Brain microvascular endothelial cell (primary cell): Measurements from ENCODE around the gene COPS6.
A peak's percentile ranks its signal among the peaks of the same experiment; 100 is the strongest.

Experiments
- DNase-seq: peaks from one replicate; pipeline ENCODE4 v3.0.0-alpha.2; 2020
- H3K27ac ChIP-seq: fragments of 250-450 bp; sonication (Bioruptor Pico); 2 replicates; pipeline ENCODE4 v1.5.1; 2020; ENCODE audit warnings: mild to moderate bottlenecking, moderate library complexity
- H3K27me3 ChIP-seq: fragments of 250-450 bp; sonication (Bioruptor Pico); replicated peaks from 2 replicates; pipeline ENCODE4 v1.5.1; 2020; ENCODE audit warnings: mild to moderate bottlenecking
- H3K36me3 ChIP-seq: fragments of 250-450 bp; sonication (Bioruptor Pico); replicated peaks from 2 replicates; pipeline ENCODE4 v1.5.1; 2020; ENCODE audit warnings: mild to moderate bottlenecking
- H3K4me3 ChIP-seq: 2 replicates; pipeline ENCODE4 v1.5.1; 2011; ENCODE audit warnings: low read depth, mild to moderate bottlenecking, control low read depth, low read length, moderate library complexity
- in situ Hi-C: cut with HindIII; loops from 2 replicates; pipeline ENCODE4 v1.10.0; 2017; ENCODE audit warnings: low sequenced_read_pairs, low pct_ligation_motif_present
- TF ChIP-seq, protein P1 (sequence below): IDR thresholded peaks from 2 replicates; pipeline ENCODE4 v1.5.1; 2011; ENCODE audit warnings: low read depth, mild to moderate bottlenecking, moderate library complexity, low read length, control low read depth, inconsistent platforms; ENCODE audit errors: missing control alignments

The COPS6 gene

DNA sequence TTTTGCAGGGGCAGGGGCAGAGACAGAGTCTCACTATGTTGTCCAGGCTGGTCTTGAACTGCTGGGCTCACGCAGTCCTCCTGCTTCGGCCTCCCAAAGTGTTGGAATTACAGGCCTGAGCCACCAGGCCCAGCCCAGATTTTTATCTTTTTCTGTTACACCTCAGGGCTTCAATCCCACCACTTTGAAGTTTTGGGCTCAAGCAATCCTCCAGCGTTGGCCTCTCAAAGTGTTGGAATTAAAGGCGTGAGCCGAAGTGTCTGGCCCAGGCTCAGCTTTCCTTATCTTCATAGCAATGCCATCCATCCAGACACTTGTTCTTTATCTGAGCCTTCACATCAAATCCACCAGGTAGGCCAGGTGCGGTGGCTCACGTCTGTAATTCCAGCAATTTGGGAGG lies 26.3 kb downstream of the COPS6 start:
- Histone ChIP-seq H3K27ac (no peak overlapping the region), H3K27me3 (no peaks in the 10 kb centered on the region), H3K36me3 (peaks cover 34% of the 10 kb centered on the region), H3K4me3 (no peak overlapping the region)
- TF ChIP-seq, protein P1, sequence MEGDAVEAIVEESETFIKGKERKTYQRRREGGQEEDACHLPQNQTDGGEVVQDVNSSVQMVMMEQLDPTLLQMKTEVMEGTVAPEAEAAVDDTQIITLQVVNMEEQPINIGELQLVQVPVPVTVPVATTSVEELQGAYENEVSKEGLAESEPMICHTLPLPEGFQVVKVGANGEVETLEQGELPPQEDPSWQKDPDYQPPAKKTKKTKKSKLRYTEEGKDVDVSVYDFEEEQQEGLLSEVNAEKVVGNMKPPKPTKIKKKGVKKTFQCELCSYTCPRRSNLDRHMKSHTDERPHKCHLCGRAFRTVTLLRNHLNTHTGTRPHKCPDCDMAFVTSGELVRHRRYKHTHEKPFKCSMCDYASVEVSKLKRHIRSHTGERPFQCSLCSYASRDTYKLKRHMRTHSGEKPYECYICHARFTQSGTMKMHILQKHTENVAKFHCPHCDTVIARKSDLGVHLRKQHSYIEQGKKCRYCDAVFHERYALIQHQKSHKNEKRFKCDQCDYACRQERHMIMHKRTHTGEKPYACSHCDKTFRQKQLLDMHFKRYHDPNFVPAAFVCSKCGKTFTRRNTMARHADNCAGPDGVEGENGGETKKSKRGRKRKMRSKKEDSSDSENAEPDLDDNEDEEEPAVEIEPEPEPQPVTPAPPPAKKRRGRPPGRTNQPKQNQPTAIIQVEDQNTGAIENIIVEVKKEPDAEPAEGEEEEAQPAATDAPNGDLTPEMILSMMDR, result no peak
- in situ Hi-C loops, result no loop called here
- no peak for DNase-seq

DNA sequence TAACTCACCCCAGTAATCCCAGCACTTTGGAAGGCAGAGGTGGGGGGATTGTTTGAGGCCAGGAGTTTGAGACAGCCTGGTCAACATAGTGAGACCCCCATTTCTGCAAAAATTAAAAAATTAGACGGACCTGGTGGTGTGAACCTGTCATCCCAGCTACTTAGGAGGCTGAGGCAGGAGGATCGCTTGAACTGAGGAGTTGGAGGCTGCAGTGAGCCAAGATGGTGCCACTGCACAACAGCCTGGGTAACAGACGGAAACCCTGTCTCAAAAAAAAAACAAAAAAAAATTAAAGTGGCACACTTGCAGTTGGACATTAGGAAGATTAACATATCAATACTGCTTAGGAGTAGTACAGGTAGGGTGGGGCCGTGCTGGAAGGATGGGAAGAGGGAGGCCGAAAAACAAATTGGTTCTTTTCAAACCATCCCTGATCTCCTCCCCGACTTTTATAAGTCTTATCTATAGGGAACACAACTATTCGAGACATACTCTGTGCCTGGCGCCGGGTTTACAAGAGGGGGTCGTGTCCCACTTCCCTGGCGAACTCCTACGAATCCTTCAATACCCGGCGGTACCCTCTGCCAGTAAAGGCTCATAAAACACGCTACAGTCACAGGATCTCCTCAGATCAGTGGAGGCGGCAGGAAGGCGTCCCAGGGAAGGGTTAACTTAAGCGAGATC lies 29.8 kb downstream of the COPS6 start:
- Histone ChIP-seq H3K27ac (peak overlapping the region; percentile 98), H3K4me3 (peak overlapping the region; percentile 91), H3K27me3 (no peaks in the 10 kb centered on the region), H3K36me3 (peaks cover 5% of the 10 kb centered on the region)
- TF ChIP-seq, protein P1, result no peak
- in situ Hi-C loops, result no loop called here
- no peak for DNase-seq

DNA sequence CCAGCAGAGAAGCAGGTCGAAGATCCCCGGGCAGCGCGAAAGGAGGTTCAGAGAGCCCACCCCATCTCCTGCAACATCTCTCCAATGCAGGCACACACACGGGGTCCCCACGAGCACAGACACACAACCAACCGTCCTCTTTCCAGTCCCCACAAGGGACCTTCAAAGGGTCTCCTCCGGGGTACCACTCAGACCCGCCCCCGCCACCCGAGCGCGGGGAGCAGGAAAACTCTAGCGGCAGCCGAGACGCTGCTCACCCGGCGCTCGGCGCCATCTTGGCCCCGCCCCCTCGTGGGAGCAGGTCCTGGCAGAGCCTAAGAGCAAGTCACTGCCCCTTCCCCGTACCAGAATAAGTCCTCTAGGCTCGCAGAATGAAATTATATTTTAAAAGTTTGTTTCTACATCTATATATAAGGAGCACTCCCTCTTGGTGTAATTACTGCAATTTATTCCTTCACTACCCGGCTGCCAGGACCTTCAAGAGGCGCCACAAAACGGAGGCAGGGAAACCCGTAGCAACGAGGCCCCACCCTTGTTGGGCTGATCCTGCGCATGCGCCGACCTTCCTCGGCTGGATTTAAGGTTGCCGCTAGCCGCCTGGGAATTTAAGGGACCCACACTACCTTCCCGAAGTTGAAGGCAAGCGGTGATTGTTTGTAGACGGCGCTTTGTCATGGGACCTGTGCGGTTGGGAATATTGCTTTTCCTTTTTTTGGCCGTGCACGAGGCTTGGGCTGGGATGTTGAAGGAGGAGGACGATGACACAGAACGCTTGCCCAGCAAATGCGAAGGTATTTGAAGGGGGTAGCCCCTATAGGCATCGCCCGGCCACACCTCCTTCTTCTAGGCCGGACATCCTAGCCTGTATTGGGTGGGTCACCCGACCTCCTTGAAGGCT lies 30.6 kb downstream of the COPS6 start, which contains the start of the genes CNPY4 and TAF6:
Gene CNPY4 (plus strand): TSS at position 563 of the 898 bp plus-strand sequence. CDS start 111 bp downstream, at position 674.
Gene TAF6 (minus strand): TSS at position 287 of the 898 bp plus-strand sequence. CDS start 5,149 bp downstream, outside the sequence.
- H3K27ac ChIP-seq, result peak within 1 kb of the TSS; percentile 98
- H3K4me3 ChIP-seq, result peak within 1 kb of the TSS; percentile 91
- no peaks in the 10 kb centered on the region for H3K36me3 ChIP-seq
- in situ Hi-C loops, result no loop called here
- no peaks in the 10 kb centered on the region for H3K27me3 ChIP-seq
- peak; percentile 92 for DNase-seq
- TF ChIP-seq, protein P1, result no peak

DNA sequence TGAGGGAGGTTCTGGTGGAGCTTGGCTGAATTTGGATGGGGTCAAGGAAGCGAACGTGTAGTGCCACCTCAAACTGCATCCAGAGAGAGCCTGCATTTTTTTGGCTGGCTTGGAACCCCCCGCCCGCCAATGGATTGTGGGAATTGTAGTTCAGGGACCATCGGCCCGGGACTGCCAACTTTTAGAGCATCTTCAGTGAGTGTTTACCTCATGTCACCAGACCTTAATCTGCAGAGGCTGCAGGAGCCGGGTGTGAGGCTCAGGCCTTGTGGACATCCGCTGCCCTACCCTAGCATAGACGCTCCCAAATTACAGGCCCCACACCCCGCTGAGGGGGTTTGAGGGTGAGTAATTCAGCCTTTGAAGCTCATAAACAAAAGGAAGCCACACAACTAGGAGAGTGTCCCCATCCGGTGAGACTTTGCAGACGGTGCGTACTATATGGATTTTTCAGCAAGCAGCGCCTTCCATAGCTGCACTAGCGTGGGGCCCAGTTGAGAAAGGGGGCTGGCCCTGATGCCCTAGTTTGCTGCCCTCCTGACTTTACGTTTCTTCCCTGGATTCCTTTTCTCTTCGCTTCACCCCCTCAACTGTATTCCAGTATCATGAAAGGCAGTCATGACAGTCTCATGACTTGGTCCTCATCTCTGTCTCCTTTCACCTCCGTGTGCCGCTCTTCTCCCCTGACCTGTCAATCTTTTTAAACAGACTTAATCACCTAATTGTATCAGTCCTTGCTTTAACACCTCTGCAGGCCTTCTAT lies 31.4 kb downstream of the COPS6 start:
- Histone ChIP-seq H3K27me3 (no peaks in the 10 kb centered on the region), H3K36me3 (no peaks in the 10 kb centered on the region), H3K27ac (peak overlapping the region; percentile 98), H3K4me3 (peak overlapping the region; percentile 91)
- TF ChIP-seq, protein P1, result no peak
- DNase-seq, result peak; percentile 55
- in situ Hi-C loops, result no loop called here

DNA sequence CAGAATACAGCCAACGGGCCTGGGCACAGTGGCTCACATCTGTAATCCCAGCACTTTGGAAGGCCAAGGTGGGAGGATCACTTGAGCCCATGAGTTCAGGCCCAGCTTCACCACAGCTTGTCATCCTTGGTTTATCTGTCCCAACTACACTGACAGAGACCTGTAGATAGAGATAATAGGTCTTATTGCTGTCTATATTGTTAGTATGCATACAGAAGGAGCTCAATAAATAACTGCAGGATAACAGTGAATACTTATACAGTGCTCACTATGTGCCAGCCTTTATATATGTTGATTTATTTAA lies 31.9 kb downstream of the COPS6 start:
- no peak for DNase-seq
- Histone ChIP-seq H3K4me3 (peak overlapping the region; percentile 91), H3K27me3 (no peaks in the 10 kb centered on the region), H3K27ac (no peak overlapping the region), H3K36me3 (no peaks in the 10 kb centered on the region)
- in situ Hi-C loops, result no loop called here
- TF ChIP-seq, protein P1, result no peak
